ENCODE data around the gene KISS1R. TPM values are rescaled to one million over a fixed set of nuclear protein-coding genes. Genes with fewer than 3 reads are reported as not detected.
A peak's percentile ranks its signal among the peaks of the same experiment; 100 is the strongest.

Gene KISS1R
- under 1 TPM in 1 of 4 donors, not detected in 3; 0.45 TPM for total RNA-seq

DNA sequence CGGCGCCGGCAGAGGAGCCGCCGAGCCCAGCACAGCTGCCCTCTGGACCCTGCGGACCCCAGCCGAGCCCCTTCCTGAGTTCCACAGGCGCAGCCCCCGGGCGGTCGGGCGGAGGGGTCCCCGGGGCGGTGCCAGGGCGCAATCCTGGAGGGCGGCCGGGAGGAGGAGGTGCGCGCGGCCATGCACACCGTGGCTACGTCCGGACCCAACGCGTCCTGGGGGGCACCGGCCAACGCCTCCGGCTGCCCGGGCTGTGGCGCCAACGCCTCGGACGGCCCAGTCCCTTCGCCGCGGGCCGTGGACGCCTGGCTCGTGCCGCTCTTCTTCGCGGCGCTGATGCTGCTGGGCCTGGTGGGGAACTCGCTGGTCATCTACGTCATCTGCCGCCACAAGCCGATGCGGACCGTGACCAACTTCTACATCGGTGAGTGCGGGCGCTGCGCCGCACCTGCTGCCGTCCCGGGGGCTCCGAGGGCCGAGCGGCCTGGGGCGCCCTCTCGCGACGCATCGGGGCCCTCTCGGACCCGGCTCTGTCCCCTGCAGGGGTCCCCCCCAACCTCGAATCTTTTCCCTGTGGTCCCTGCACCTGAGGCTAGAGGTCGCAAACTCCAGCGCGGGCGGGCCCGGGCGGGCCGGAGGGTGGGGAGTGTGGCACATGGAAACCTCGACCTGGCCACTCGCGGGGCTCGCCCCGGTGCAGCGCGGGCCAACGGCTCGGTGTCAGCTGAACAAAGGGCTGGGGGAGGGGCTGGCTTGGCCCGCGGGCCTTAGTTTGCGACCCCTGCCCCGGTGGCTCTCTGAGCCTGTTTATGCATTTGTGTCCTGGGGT lies at the start of gene KISS1R:
Gene KISS1R, plus strand, starts transcription at position 11 of the 829 bp plus-strand sequence. Its CDS starts 170 bp downstream, at position 181.
- H3K9me3 ChIP-seq = no peaks in the 10 kb centered on the region
- intact Hi-C loops (cut with DNase I) = no loop called here
- TF ChIP-seq POLR2A (IDR thresholded peaks at IDR 0.05) = no peak
- TF ChIP-seq, protein P1, sequence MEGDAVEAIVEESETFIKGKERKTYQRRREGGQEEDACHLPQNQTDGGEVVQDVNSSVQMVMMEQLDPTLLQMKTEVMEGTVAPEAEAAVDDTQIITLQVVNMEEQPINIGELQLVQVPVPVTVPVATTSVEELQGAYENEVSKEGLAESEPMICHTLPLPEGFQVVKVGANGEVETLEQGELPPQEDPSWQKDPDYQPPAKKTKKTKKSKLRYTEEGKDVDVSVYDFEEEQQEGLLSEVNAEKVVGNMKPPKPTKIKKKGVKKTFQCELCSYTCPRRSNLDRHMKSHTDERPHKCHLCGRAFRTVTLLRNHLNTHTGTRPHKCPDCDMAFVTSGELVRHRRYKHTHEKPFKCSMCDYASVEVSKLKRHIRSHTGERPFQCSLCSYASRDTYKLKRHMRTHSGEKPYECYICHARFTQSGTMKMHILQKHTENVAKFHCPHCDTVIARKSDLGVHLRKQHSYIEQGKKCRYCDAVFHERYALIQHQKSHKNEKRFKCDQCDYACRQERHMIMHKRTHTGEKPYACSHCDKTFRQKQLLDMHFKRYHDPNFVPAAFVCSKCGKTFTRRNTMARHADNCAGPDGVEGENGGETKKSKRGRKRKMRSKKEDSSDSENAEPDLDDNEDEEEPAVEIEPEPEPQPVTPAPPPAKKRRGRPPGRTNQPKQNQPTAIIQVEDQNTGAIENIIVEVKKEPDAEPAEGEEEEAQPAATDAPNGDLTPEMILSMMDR (IDR thresholded peaks at IDR 0.05) = peak in 5 of 6 experiments; percentile 35 to 65 (median 57)
- H3K27me3 ChIP-seq = peaks cover 14 to 58% (median 30%) of the 10 kb centered on the region in 4 donors
- WGBS, 2 donors = 2% methylated on average over 7 of the region's 87 CpGs; no CpG with 5 or more reads in 1 of the 2 donors
- no peaks in the 10 kb centered on the region for H3K36me3 ChIP-seq
- no peak for DNase-seq
- peaks cover 38 to 64% (median 48%) of the 10 kb centered on the region in 3 donors for H3K4me1 ChIP-seq
- H3K4me3 ChIP-seq = peak within 1 kb of the TSS; percentile 1 to 63 (median 22)
- no peak within 1 kb of the TSS for H3K27ac ChIP-seq

GRCh38 chr19:867855-868457 lies 49.2 kb upstream of the KISS1R start:
- peaks cover 0 to 3% (median 0%) of the 10 kb centered on the region in 4 donors for H3K27me3 ChIP-seq
- TF ChIP-seq, protein P1 (IDR thresholded peaks at IDR 0.05) = no peak
- TF ChIP-seq POLR2A (IDR thresholded peaks at IDR 0.05) = no peak
- H3K36me3 ChIP-seq = peaks cover 8 to 42% (median 23%) of the 10 kb centered on the region in 3 donors
- intact Hi-C loops (cut with DNase I) = no loop called here
- peaks cover 27 to 56% (median 28%) of the 10 kb centered on the region in 3 donors for H3K4me1 ChIP-seq
- H3K9me3 ChIP-seq = no peaks in the 10 kb centered on the region
- WGBS, 2 donors = 90 to 98% methylated on average over 12 to 21 of the region's 39 CpGs
- no peak overlapping the region for H3K4me3 ChIP-seq
- peak overlapping the region in 2 of 4 donors; percentile 85 to 89 for H3K27ac ChIP-seq
- DNase-seq = no peak

DNA sequence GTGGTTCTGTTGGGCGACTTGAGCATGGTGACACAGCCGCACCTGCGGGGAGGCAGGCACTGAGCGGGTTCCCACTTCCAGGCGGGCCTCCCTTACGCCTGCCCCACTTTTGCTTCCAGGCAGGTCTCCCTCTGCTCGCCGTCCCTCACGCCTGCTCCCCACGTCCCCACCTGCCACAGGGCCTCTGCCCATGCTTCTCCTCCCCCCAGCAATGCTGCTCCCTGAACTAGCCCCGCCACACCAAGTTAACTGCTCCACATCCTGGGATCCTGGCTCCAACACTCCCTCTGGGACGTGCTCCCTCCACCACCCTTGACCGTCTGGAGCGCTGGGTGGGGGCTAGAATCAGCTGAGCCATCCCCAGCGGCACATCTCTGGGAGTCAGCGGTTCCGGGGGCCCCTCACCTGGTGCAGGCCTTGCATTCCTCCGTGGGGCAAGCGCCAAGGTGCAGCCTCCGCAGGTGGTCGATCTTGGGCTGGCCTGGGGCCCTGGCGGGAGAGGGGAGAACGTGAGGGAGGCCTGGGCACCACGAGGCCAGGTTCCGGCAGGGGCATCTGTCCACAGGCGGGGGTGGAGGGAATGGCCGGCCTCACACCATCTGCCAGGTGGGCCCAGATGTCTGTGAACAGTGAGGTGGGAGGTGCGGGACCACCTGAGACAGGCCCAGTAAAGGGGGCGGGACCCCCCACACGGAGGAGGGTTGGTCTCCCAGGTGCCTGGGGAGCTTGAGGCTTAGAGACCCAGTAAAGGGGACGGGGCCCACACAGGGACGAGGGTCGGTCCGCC lies 48.5 kb upstream of the KISS1R start:
- WGBS, 2 donors = 91 to 92% methylated on average over 11 to 12 of the region's 34 CpGs
- no peak for DNase-seq
- Histone ChIP-seq H3K36me3 (peaks cover 11 to 47% (median 23%) of the 10 kb centered on the region in 3 donors), H3K27ac (peak overlapping the region; percentile 57 to 89 (median 82)), H3K4me3 (no peak overlapping the region), H3K9me3 (no peaks in the 10 kb centered on the region), H3K4me1 (peaks cover 25 to 55% (median 27%) of the 10 kb centered on the region in 3 donors), H3K27me3 (no peaks in the 10 kb centered on the region)
- intact Hi-C loops (cut with DNase I) = no loop called here
- TF ChIP-seq, protein P1 (IDR thresholded peaks at IDR 0.05) = no peak
- TF ChIP-seq POLR2A (IDR thresholded peaks at IDR 0.05) = no peak

- Histone ChIP-seq H3K4me1 (peaks cover 25 to 55% (median 27%) of the 10 kb centered on the region in 3 donors), H3K27me3 (no peaks in the 10 kb centered on the region), H3K36me3 (peaks cover 12 to 54% (median 23%) of the 10 kb centered on the region in 3 donors), H3K4me3 (no peak overlapping the region), H3K27ac (peak overlapping the region; percentile 57 to 89 (median 82)), H3K9me3 (no peaks in the 10 kb centered on the region)
- no peak for DNase-seq
- no peak for TF ChIP-seq POLR2A (IDR thresholded peaks at IDR 0.05)
- TF ChIP-seq, protein P1 (IDR thresholded peaks at IDR 0.05) = no peak
- 24 to 59% methylated on average over 12 to 13 of the region's 29 CpGs for WGBS, 2 donors
- intact Hi-C loops (cut with DNase I) = no loop called here
Measured at GRCh38 chr19:869245-870177, 47.6 kb upstream of the KISS1R start.
